Neural cell (in vitro differentiated cells): Measurements from ENCODE around the gene KNTC1.

Experiments
- CTCF ChIP-seq: fragments of 450-650 bp; IDR thresholded peaks from 2 replicates; pipeline ENCODE4 v1.5.1; 2014; ENCODE audit warnings: antibody characterized with exemption, mild to moderate bottlenecking, moderate library complexity; ENCODE audit not compliant: poor library complexity, severe bottlenecking
- EP300 ChIP-seq: fragments of 450-650 bp; conservative IDR thresholded peaks from 2 replicates; pipeline ENCODE4 v1.6.1; 2014; ENCODE audit warnings: antibody characterized with exemption, mild to moderate bottlenecking, moderate library complexity; ENCODE audit not compliant: poor library complexity, severe bottlenecking
- EZH2 ChIP-seq: fragments of 200-600, 300-800 bp; shearing (Covaris generic), sonication (generic); IDR thresholded peaks from 2 replicates; pipeline ENCODE4 v1.6.1; 2014; ENCODE audit warnings: antibody characterized with exemption, low read length, borderline replicate concordance, mild to moderate bottlenecking; ENCODE audit not compliant: insufficient read depth, poor library complexity, severe bottlenecking
- MXI1 ChIP-seq: fragments of 450-650 bp; conservative IDR thresholded peaks from 2 replicates; pipeline ENCODE4 v1.6.1; 2014; ENCODE audit warnings: antibody characterized with exemption, mild to moderate bottlenecking; ENCODE audit not compliant: poor library complexity, severe bottlenecking
- POLR2AphosphoS5 ChIP-seq: IDR thresholded peaks from 2 replicates; pipeline ENCODE4 v1.6.1; 2012
- RAD21 ChIP-seq: fragments of 450-650 bp; conservative IDR thresholded peaks from 2 replicates; pipeline ENCODE4 v1.6.1; 2014; ENCODE audit warnings: antibody characterized with exemption, mild to moderate bottlenecking, moderate library complexity
- REST ChIP-seq: IDR thresholded peaks from 2 replicates; pipeline ENCODE4 v1.6.1; 2012; ENCODE audit warnings: borderline replicate concordance
- SMC3 ChIP-seq: fragments of 450-650 bp; conservative IDR thresholded peaks from 2 replicates; pipeline ENCODE4 v1.6.1; 2014; ENCODE audit warnings: antibody characterized with exemption, mild to moderate bottlenecking, moderate library complexity; ENCODE audit not compliant: poor library complexity
- TAF1 ChIP-seq: IDR thresholded peaks from 2 replicates; pipeline ENCODE4 v1.6.1; 2012; ENCODE audit warnings: low read depth

GRCh38 chr12:122643207-122643805 is 116.3 kb downstream of the KNTC1 start:
- TF ChIP-seq CTCF (no peak), TAF1 (no peak), POLR2AphosphoS5 (no peak), SMC3 (no peak), EP300 (no peak), EZH2 (no peak), MXI1 (no peak), RAD21 (no peak), REST (no peak)
